AG09319 (cell line): ENCODE data around the gene DQX1.

Source experiments
- DNase-seq: peaks from one replicate; pipeline ENCODE4 v3.0.0-alpha.2; 2010; ENCODE audit warnings: low read depth; ENCODE audit errors: extremely low read depth
- TF ChIP-seq, protein P1 (sequence below): IDR thresholded peaks from 2 replicates; pipeline ENCODE4 v1.5.1; 2011; ENCODE audit warnings: low read depth, mild to moderate bottlenecking, inconsistent platforms, low read length, moderate library complexity

The DQX1 gene

DNA sequence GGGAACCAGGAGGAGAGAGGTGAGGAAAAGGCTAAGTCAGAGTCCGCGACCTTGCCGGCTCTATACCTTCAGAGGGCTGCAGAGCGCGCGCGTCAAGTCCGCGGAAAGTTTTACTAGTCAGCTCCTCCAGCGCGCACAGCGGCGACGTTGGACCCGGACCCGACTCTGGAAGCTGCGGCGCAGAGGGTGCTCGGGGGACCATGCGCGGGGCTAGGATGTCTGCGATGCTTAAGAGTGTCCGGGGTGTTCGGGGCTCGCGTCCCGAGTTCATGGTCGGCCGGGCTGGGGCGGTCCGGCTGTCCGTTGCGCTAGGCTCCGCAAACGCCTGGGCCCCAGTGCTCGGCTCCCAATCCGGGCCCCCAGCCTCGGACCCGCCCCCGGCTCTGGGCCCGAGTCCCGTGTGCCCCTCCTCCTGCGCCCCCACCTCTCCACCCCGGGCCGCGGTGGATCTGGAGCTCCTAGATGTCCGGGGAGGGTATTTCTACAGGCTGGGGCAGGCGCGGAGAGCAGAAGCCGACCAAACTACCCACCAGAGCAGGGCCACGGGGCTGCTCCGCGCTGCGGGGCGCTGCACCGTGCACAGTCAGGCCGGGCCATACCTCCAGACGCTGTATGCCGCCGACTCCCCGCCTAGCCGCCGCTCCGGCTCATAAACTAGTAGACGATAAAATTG lies 26.6 kb downstream of the DQX1 start, which contains the start of gene LBX2:
TSS of gene LBX2 (minus strand) at position 337 of the 673 bp plus-strand sequence. CDS start at position 271, 66 bp downstream.
- DNase-seq = no peak
- TF ChIP-seq, protein P1, sequence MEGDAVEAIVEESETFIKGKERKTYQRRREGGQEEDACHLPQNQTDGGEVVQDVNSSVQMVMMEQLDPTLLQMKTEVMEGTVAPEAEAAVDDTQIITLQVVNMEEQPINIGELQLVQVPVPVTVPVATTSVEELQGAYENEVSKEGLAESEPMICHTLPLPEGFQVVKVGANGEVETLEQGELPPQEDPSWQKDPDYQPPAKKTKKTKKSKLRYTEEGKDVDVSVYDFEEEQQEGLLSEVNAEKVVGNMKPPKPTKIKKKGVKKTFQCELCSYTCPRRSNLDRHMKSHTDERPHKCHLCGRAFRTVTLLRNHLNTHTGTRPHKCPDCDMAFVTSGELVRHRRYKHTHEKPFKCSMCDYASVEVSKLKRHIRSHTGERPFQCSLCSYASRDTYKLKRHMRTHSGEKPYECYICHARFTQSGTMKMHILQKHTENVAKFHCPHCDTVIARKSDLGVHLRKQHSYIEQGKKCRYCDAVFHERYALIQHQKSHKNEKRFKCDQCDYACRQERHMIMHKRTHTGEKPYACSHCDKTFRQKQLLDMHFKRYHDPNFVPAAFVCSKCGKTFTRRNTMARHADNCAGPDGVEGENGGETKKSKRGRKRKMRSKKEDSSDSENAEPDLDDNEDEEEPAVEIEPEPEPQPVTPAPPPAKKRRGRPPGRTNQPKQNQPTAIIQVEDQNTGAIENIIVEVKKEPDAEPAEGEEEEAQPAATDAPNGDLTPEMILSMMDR = no peak

DNA sequence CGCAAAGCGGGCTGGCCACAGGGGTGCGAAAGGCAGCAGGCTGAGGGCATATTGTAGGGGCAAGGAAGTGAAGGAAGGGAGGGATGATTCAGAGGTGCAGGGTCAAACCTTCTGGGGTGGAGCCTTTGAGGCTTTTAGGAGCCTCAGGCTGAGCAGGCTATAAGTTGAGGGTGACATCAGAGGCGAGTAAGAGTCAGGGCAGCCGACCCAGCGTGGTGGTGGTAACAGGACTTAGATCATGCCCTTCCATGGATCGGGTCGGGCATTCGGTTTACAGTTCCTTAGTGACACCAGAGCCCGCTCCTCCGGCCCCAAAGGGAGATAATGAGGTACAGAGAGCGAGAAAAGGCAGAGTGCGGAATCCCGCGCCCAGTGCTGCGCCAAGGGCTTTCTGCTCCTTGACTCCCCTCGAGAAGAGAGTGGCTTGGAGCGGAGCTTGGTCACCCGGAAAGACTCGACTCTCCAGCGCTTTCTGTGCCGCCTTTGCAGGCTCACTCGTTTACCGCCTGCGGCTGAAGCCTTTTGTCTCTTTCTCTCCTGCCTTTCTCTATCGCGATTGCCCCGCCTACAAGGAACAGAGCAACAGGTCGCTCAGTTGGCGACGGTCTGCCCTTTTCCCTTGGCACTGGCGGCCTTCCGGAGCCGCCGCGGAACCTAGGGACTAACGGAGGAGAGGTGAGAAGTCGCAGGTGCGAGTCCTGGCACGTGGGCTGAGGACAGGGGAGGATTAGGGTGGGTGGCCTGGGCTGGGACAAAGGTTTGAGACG lies 27.3 kb downstream of the DQX1 start:
- DNase-seq = no peak
- TF ChIP-seq, protein P1 = no peak

- no peak for DNase-seq
- TF ChIP-seq, protein P1 = no peak
Measured at GRCh38 chr2:74497777-74498499, 28.1 kb downstream of the DQX1 start.

DNA sequence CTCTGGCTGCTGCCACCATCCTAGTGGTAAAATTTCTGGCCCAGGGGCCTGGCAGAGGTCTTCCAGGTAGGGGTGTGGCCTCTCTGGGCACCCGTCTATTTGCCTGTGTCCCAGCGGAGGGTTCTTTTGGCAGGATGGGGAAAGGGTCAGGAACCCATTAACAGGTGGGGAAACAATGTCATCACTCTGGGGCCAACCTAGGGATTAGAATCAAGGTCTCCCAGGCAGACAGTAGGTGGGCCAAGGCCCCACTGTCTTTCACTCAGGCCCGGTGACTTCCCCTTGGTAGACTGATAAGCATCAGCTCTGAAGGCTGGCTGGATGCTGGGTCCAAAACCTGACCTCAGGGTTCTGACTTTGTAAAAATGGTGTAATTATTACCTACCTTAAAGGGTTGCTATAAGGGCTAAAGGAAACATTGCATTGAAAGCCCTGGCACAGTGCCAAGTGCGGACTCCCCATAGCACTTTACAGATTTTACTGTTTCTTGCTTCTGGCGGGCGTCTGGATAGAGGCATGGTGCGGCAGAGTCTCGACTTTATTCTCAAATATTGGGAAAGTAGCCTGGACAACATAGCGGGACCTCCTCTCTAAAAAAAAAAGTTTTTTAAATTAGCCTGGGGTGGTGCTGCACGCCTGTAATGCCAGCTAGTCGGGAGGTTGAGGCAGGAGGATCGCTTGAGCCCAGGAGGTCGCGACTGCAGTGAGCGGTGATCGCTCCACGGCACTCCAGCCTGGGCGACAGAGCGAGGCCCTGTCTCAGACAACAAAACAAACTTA lies 28.8 kb downstream of the DQX1 start:
- no peak for DNase-seq
- TF ChIP-seq, protein P1 = no peak

GRCh38 chr2:74495440-74495839 lies 30.6 kb downstream of the DQX1 start:
- TF ChIP-seq, protein P1 = no peak

GRCh38 chr2:74493546-74493945 lies 32.5 kb downstream of the DQX1 start:
- no peak for DNase-seq
- TF ChIP-seq, protein P1 = no peak

More at GRCh38 chr2:74495440-74495839, 30.6 kb downstream of the DQX1 start:
- no peak for DNase-seq
